ENCODE measurements around the gene RPN2. TPM values are rescaled to one million over a fixed set of nuclear protein-coding genes. Genes with fewer than 3 reads are reported as not detected.

Gene RPN2
- total RNA-seq, 1 experiment from 2014 or later = 234 TPM

DNA sequence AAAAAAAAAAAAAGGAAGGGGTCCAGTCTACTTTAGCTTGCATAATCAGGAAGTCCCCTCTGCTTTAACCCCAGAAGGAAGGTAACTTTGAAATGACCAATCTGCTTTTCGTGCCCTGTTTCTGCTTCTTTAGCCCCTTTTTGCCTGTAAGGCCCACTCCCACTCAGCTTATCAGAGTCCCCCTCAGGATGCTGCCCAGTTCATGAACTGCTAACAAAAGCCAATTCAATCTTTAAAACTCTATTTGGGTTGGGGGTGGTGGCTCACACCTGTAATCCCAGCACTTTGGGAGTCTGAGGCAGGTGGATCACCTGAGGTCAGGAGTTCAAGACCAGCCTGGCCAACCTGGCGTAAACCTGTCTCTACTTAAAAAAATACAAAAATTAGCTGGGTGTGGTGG, 70.2 kb downstream of the RPN2 start:
- H3K27me3 Mint-ChIP-seq (ENCODE audit: low read depth) = no peaks in the 10 kb centered on the region; the same call in 1 of the 2 replicates
- TF ChIP-seq, protein P1, sequence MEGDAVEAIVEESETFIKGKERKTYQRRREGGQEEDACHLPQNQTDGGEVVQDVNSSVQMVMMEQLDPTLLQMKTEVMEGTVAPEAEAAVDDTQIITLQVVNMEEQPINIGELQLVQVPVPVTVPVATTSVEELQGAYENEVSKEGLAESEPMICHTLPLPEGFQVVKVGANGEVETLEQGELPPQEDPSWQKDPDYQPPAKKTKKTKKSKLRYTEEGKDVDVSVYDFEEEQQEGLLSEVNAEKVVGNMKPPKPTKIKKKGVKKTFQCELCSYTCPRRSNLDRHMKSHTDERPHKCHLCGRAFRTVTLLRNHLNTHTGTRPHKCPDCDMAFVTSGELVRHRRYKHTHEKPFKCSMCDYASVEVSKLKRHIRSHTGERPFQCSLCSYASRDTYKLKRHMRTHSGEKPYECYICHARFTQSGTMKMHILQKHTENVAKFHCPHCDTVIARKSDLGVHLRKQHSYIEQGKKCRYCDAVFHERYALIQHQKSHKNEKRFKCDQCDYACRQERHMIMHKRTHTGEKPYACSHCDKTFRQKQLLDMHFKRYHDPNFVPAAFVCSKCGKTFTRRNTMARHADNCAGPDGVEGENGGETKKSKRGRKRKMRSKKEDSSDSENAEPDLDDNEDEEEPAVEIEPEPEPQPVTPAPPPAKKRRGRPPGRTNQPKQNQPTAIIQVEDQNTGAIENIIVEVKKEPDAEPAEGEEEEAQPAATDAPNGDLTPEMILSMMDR (conservative IDR thresholded peaks at IDR 0.05) = no peak
- Histone ChIP-seq H3K4me1 (ENCODE audit: insufficient read depth, low read length) (peaks cover 3% of the 10 kb centered on the region; the same call in 1 of the 2 replicates), H4K91ac (ENCODE audit: insufficient read length, low read depth, low read length) (no peak overlapping the region), H4K20me1 (ENCODE audit: control insufficient read depth, insufficient read depth, insufficient read length) (no peaks in the 10 kb centered on the region), H2BK20ac (ENCODE audit: low read depth, low read length, poor library complexity, severe bottlenecking) (no peak overlapping the region), H2BK120ac (ENCODE audit: low read depth, low read length, poor library complexity, severe bottlenecking) (no peak overlapping the region), H2AK5ac (ENCODE audit: insufficient read length, low read length) (no peak overlapping the region), H4K8ac (replicated peaks; ENCODE audit: insufficient read length, low read depth, low read length) (no peak overlapping the region), H3K56ac (ENCODE audit: insufficient read length, low read depth, low read length) (no peak overlapping the region), H3K9me3 (ENCODE audit: control insufficient read depth, low read depth, low read length) (no peaks in the 10 kb centered on the region), H2BK5ac (ENCODE audit: insufficient read length, low read length) (no peak overlapping the region), H3K27me3 (ENCODE audit: insufficient read depth, low read length) (no peaks in the 10 kb centered on the region), H2AFZ (ENCODE audit: low read length) (no peak overlapping the region), H3K4me2 (ENCODE audit: insufficient read depth, insufficient read length, low read length) (no peak overlapping the region), H3K27ac (ENCODE audit: insufficient read length, low read depth, low read length) (no peak overlapping the region), H3K4ac (ENCODE audit: low read depth, low read length) (no peak overlapping the region), H3T11ph (ENCODE audit: low read length) (no peak overlapping the region), H3K9ac (ENCODE audit: extremely low read depth, insufficient read length, low read length) (no peak overlapping the region), H3K79me1 (ENCODE audit: insufficient read depth, low read depth, low read length, poor library complexity, severe bottlenecking) (no peaks in the 10 kb centered on the region), H3K23me2 (ENCODE audit: insufficient read length, low read depth, low read length, poor library complexity, severe bottlenecking) (no peaks in the 10 kb centered on the region), H3K14ac (ENCODE audit: insufficient read depth, low read length) (no peak overlapping the region), H2BK15ac (ENCODE audit: low read depth, low read length) (no peak overlapping the region), H4K5ac (ENCODE audit: insufficient read length, low read depth, low read length) (no peak overlapping the region), H3K79me2 (ENCODE audit: insufficient read depth, low read length) (no peaks in the 10 kb centered on the region), H2BK12ac (ENCODE audit: insufficient read length, low read depth, low read length) (no peak overlapping the region), H3K18ac (ENCODE audit: insufficient read length, low read depth, low read length) (no peak overlapping the region), H3K23ac (ENCODE audit: insufficient read length, low read depth, low read length) (no peak overlapping the region)
- H3K36me3 Mint-ChIP-seq (ENCODE audit: insufficient read depth in 1 of 3, low read depth in 3 of 3) = peaks cover 2 to 17% (median 8%) of the 10 kb centered on the region in 3 experiments
- no peak overlapping the region for H3K27ac Mint-ChIP-seq
- peaks cover 45 to 60% of the 10 kb centered on the region in 2 experiments for H3K4me1 Mint-ChIP-seq
- H3K9me3 Mint-ChIP-seq = peaks cover 2 to 7% of the 10 kb centered on the region in 2 experiments
- no peak for DNase-seq
- no peak overlapping the region for H3K4me3 Mint-ChIP-seq
- no CpG with 5 or more reads among the region's 2 CpGs for WGBS (ENCODE audit: extremely low coverage, insufficient read length, low lambda C conversion rate)
